HG02981 (cell line): ENCODE results near the gene ASB6.
"Not testable (repeated sequence)": the region's sequence is repeated elsewhere in the genome, so short reads cannot be mapped to it uniquely, and the experiment has no call there.

Source experiments
- ATAC-seq: cut with Tn5 transposase; IDR thresholded peaks from one replicate; pipeline ENCODE4 v1.9.1; 2021; ENCODE audit warnings: mild to moderate bottlenecking, moderate library complexity; ENCODE audit not compliant: unreplicated experiment

The ASB6 gene

DNA sequence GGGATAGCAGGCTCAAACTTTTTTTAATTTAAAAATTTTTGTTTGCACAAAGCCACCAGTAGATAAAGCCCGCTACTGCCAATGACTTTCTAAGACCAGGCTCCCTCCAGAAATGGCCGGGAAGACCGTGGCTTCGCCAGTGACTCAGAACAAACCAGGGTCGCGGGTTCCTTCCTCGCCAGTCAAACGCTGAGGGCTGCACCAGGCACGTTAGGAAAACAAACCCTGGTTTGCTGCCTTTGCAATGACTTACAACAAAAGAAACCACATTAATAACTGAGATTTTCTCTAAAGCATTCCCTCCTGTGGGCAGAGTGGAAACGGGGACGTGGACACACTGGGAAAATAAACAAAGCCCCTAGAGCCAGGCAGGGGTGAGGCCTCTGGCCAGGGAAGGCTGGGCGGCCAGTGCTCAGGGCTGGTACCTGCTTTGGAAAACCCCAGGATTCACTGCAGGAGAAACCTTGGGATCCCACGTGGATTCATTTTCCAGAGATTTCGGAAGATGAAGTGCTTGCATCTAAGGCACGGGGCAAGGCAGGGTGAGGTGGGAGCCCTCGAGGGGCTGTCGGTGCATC, 27.3 kb upstream of the ASB6 start:
- ATAC-seq = no peak

- no peak for ATAC-seq
These were observed 25.9 kb upstream of the ASB6 start for GRCh38 chr9:129667850-129668249.

DNA sequence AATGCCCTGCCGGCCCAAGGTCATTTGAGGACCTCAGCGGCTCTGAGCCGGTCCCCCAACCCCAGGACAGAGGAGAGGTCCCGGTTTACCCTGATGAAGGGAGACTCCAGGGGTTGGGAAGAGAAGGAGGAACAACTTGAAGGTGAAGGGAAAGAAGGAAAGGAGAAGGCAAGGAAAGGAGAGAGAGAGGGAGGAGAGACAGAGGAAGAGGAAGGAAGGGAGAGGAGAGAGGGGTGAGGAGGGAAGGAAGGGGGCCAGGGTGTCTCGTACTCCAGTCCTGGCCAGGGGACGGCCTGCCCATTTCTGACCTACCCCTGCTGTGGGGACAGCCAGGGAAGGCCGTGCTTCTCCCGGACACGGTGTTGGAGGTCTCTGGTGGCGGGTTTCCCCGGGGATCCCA, 25.4 kb upstream of the ASB6 start:
- ATAC-seq = no peak

DNA sequence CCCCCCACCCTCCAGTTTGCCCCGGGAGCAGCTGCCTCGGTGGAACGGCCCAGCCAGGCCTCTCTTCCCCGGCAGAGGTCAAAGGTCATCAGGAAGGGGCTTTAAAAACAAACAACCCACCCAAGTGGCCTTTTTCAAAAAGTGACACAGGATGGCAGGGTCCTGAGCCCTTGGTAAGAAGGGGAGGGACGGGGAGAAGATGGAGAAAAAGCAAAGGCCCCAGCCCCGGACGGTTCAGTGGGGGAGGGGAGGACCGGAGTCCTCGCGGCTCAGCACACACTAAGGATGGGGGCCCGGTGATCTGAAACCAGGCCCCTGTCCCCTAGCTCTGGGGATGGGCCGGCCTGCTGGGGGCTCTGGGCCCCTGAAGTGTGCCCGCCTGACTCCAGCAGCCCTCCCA, 24.6 kb upstream of the ASB6 start:
- no peak for ATAC-seq

- ATAC-seq = no peak
These were observed 24.0 kb upstream of the ASB6 start for GRCh38 chr9:129665814-129666520.

- ATAC-seq = no peak
These were observed 23.4 kb upstream of the ASB6 start, which contains the start of gene PRRX2 for GRCh38 chr9:129665389-129665775. Gene PRRX2 (plus strand): TSS chr9:129665647. CDS start chr9:129665868, 221 bp downstream.

DNA sequence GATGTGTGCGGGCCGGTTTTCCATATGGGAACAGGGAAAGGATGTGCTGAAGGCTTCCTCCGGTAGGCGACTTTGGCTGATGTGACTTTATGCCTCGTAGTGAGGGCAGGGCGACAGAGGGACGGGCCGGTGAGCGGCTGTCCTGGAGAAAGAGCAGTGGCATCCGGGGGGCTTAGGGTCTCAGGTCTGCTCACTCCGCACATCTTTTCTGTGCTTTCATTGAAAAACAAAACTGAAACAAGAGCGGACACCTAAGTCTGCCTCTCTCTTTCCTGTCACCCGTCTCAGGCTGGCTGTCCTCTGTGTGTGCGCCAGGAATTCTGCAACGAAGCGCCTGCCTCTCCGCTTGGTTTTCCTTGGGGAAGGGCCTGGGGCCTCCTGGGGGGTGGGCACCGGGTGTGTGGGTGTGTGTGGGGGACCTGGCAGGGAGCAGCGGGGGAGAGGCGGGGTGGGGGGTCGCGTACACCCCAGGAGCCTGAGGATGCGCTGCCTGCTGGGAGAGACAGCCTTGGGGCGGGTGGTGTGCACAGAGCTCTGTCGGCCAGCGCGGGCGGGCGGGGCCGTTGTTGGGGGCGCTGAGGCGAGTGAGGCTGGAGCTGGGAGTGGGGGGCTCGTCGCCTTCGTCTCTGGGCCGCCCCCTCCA, 22.9 kb upstream of the ASB6 start:
- no peak for ATAC-seq

- not testable (repeated sequence) for ATAC-seq
These were observed 20.3 kb upstream of the ASB6 start for GRCh38 chr9:129662239-129662638.

DNA sequence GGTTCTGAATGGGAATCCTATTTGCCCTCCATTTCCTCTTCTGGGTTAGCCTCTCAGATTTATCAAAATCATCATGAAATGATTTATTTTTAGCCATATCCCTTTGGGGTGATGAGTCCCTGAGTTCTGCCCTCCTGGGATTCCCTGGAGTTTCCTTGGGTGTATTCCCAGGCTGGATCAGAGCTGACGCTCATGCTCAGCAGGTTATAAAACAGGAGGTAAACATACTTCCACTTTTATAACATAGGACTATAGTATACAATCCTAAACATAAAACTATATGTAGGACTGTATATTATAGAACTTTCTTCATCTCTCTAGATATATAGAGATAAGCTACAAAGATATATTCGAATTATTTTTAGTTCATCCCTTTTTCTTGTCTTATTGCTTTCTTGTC, 19.1 kb upstream of the ASB6 start:
- no peak for ATAC-seq

GRCh38 chr9:129656795-129657390, 14.9 kb upstream of the ASB6 start:
- ATAC-seq = no peak

- no peak for ATAC-seq
These were observed 13.7 kb upstream of the ASB6 start for GRCh38 chr9:129655696-129656095.

DNA sequence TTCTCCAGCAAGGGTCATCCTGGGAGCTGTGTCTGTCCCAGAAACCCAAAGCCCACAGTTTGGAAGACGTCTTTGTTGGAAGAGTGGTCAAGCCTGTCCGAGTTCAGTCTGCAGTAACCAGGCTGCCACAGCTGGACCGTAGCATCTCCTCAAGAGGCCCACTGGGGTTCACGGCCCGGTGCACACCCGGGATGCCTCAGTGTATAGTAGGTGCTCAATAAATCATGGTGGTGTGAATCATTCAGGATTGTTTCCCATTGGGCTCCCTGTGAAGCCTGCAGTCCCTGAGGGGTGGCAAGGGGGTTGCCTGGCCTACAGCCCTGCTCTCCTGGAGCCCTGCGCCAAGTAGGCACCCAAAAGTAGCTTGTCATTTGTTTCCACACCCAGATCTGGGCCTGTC, 13.2 kb upstream of the ASB6 start:
- ATAC-seq = no peak

DNA sequence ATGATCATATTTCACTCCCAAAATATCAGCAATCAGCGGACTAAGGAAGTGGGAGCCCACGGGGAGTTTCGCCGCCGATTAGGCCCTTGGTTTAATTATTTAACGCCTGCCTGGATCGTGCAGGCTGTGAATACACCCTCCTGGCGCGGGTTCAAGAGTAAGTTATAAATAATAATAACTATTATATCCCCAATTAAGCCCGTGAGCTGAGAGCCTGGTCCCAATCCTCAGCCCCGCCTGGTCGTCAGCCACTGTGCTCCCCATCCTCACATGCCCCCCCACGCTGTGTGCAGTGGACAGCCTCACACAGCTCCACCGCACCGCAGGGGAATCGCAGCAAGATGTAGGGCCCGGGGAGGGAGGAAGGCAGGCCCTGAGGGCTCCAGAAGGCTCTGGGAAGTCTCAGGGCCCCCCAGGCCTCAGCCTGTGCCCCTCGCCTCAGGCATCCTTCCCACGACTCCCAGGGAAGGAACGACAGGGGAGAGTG, 12.6 kb upstream of the ASB6 start:
- no peak for ATAC-seq

- no peak for ATAC-seq
These were observed 12.0 kb upstream of the ASB6 start for GRCh38 chr9:129653823-129654553.

DNA sequence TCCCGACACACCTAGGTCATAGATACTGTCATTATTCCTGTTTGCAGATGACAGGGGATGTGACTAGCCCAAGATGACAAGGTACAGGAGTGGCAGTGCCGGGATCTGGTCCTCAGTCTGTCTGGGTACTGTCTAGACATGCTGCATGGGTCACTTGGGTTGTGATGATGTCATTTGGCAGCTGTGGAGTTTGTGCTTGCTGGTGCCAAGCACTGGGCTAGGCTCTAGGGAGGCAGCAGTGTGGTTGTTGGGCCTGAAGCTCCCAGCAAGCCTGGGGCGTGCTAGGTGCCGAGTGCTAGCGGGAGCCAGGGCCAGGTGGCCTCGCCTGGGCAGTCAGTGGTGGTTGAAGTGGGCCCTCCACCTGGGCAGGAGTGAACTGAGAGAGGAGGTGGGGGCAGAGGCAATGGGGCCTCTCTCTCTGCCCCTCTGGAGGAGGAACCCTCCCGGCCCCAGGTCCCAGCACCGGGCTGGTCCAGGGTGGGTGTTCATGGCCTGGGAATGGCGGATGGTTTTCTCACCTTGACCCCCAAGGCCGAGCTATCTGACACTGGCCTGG, 8.8 kb upstream of the ASB6 start:
- ATAC-seq = no peak

DNA sequence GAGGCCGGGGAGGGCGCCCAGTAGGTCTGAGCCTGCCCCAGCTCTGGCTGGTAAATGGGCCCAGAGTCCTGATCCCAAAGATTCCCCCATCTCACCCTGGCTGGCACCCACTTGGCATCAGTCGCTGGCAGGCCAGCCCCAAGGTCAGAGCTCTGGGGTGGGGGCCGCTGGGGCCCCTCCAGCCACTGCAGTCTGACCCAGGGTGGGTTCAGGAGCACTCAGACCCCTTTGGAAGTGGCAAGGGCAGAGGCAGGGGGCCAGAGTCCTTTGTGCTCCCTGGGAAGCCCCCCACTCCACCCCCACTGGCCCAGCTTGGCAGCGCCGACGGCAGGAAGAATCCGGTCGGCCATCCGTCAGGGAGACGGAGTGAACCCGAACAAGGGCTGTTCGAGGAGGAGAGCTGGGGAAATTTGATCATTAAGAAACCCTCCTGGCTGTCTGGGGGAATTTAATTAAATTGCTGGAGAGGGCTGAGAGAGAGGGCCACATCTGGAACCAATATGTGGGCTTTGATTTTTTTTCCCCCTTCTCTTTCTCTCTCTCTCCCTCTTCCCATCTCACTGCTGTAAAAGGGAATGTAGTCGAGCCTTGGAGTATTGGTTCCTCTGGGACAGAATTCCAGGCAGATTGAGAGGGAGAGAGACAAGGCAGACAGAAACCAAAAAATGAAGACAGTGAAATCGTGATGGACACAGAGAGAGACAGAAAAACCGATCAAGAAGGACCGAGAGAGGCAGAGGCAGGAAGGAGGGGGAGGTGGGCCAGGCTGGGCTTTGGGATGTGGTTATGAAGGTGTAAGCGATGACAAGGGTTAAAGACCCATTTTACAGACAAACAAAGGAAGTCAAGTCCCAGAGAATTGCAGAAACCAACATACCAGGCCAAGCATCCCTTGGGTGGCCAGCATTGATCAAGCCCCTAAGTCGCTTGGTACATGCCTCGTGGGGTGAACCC, 8.1 kb upstream of the ASB6 start:
- no peak for ATAC-seq

DNA sequence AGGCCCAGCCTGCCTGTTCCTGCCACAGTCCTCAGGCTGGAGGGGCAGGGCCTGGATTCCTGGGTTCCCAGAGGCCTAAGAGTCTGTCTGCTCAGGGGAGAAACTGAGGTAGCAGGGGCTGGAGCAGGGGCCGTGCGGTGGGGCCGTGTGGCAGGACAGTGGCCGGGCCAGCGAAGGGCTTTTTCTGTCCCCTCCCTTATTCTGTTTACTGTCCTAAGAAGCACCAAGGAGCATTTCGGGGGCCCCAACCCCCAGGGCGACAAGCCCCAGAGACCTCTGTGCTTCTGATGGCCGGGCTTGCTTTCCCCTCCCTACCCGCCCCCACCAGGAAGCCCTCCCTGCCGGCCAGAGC, 6.8 kb upstream of the ASB6 start:
- ATAC-seq = no peak

DNA sequence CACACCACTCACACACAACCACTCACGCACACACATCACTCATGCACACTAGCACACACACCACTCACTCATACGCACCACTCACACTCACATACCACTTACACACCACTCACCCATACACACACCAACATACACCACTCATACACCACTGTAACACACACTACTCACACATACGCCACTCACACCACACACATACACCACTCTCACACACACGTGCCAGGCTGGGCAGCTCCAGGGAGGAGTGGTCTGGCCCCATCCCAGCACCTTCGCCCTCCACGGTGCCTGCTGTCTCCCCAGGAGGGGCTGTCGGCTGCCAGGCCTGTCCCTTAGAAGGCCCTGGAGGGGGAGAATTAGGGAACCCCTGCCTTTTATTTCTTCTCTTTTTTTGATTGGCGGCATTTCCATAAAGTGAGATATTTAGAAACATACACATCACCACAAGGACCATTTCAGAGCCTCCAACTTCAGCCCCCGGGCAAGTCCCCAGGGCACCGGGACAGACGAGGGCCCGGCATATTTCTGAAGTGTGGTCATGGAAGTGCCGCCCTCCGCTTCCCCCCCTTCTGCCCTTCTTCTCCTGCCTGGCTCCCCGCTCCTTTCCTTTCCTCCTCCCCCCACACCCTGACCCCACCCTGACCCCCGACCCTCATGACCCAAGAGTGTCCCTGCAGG, 6.3 kb upstream of the ASB6 start:
- no peak for ATAC-seq

DNA sequence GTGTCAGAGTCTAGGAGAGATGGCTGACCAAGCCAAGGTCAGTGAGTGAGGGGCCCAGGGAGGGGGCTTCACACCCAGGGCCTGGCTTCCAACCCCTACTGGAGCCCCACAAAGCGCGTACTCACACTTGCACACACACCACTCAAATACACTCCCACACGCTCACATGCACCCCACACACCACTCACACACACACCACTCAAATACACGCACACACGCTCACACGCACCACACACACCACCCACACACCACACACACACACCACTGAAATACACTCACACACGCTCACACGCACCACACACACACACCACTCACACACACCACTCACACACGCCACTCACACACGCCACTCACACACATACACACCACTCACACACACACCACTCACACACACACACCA, 5.7 kb upstream of the ASB6 start:
- no peak for ATAC-seq
